Ecto neural progenitor cell (in vitro differentiated cells): ENCODE results near the gene FAM131B.

Experiments used
- DNase-seq: peaks from one replicate; pipeline ENCODE4 v3.0.0-alpha.2; 2018; ENCODE audit warnings: low spot score

Gene FAM131B

GRCh38 chr7:143356414-143357050 lies 6.0 kb downstream of the FAM131B start:
- no peak for DNase-seq

- no peak for DNase-seq
Measured at GRCh38 chr7:143355450-143356385, 6.8 kb downstream of the FAM131B start.

- DNase-seq: no peak
Measured at GRCh38 chr7:143354965-143355364, 7.5 kb downstream of the FAM131B start.

GRCh38 chr7:143354376-143354775 lies 8.1 kb downstream of the FAM131B start:
- DNase-seq: no peak

- DNase-seq: peak; percentile 79
Measured at GRCh38 chr7:143352531-143353002, 9.9 kb downstream of the FAM131B start.

- DNase-seq: no peak
Measured at GRCh38 chr7:143351574-143351973, 10.9 kb downstream of the FAM131B start.

GRCh38 chr7:143351060-143351459 lies 11.5 kb downstream of the FAM131B start:
- no peak for DNase-seq

GRCh38 chr7:143347950-143348349 lies 14.6 kb downstream of the FAM131B start:
- DNase-seq: no peak

- DNase-seq: no peak
Measured at GRCh38 chr7:143346018-143346417, 16.5 kb downstream of the FAM131B start.

GRCh38 chr7:143345428-143345900 lies 17.0 kb downstream of the FAM131B start:
- peak; percentile 80 for DNase-seq

GRCh38 chr7:143343596-143343995 lies 18.9 kb downstream of the FAM131B start:
- no peak for DNase-seq

- no peak for DNase-seq
Measured at GRCh38 chr7:143341842-143342241, 20.7 kb downstream of the FAM131B start.

- no peak for DNase-seq
Measured at GRCh38 chr7:143337216-143337615, 25.3 kb downstream of the FAM131B start.

- no peak for DNase-seq
Measured at GRCh38 chr7:143334244-143334643, 28.3 kb downstream of the FAM131B start.

- no peak for DNase-seq
Measured at GRCh38 chr7:143331179-143331801, 31.2 kb downstream of the FAM131B start.

GRCh38 chr7:143329471-143330170 lies 32.9 kb downstream of the FAM131B start:
- no peak for DNase-seq

GRCh38 chr7:143327903-143328302 lies 34.6 kb downstream of the FAM131B start:
- no peak for DNase-seq

GRCh38 chr7:143325240-143325639 lies 37.3 kb downstream of the FAM131B start:
- no peak for DNase-seq

GRCh38 chr7:143323653-143324052 lies 38.9 kb downstream of the FAM131B start:
- DNase-seq: no peak

- DNase-seq: no peak
Measured at GRCh38 chr7:143322760-143323633, 39.5 kb downstream of the FAM131B start.

GRCh38 chr7:143321734-143322133 lies 40.8 kb downstream of the FAM131B start:
- DNase-seq: no peak
